OCI-LY1 (cell line): Measurements from ENCODE around the gene FRMD4A.

Source experiments
- H2AFZ ChIP-seq: fragments of 200-600 bp; sonication (generic), shearing (Covaris generic); 2 replicates; pipeline ENCODE4 v1.6.0; 2014; ENCODE audit warnings: antibody characterized with exemption, mild to moderate bottlenecking, low read length
- H3F3A ChIP-seq: fragments of 200-600 bp; sonication (generic), shearing (Covaris generic); 2 replicates; pipeline ENCODE4 v1.6.0; 2014; ENCODE audit warnings: mild to moderate bottlenecking, antibody characterized with exemption, low read length, moderate library complexity; ENCODE audit not compliant: insufficient read depth
- H3K27ac ChIP-seq: fragments of 200-600 bp; sonication (generic); 2 replicates; pipeline ENCODE4 v1.5.1; 2014; ENCODE audit warnings: low read length, mixed run types, mild to moderate bottlenecking, low read depth; ENCODE audit not compliant: poor library complexity, severe bottlenecking
- H3K27me3 ChIP-seq: fragments of 200-600 bp; sonication (generic); 2 replicates; pipeline ENCODE4 v1.6.0; 2014; ENCODE audit warnings: antibody characterized with exemption, mild to moderate bottlenecking, low read length, moderate library complexity; ENCODE audit not compliant: insufficient read depth
- H3K36me3 ChIP-seq: fragments of 200-600 bp; sonication (generic); 2 replicates; pipeline ENCODE4 v1.6.1; 2014; ENCODE audit warnings: mild to moderate bottlenecking, antibody characterized with exemption, low read length, moderate library complexity, mixed read lengths; ENCODE audit not compliant: insufficient read depth
- H3K4me1 ChIP-seq: fragments of 200-600 bp; sonication (generic); 2 replicates; pipeline ENCODE4 v1.5.1; 2014; ENCODE audit warnings: mild to moderate bottlenecking, low read length, moderate library complexity; ENCODE audit not compliant: insufficient read depth, severe bottlenecking
- H3K4me2 ChIP-seq: fragments of 200-600 bp; sonication (generic), shearing (Covaris generic); 2 replicates; pipeline ENCODE4 v1.6.1; 2014; ENCODE audit warnings: low read length
- H3K4me3 ChIP-seq: fragments of 200-600 bp; sonication (generic); 2 replicates; pipeline ENCODE4 v1.5.1; 2014; ENCODE audit warnings: low read length, low read depth, mild to moderate bottlenecking, mixed read lengths; ENCODE audit not compliant: poor library complexity, severe bottlenecking
- H3K79me2 ChIP-seq: fragments of 200-600 bp; shearing (Covaris generic); 2 replicates; pipeline ENCODE4 v1.6.1; 2016; ENCODE audit warnings: mixed run types, low read length, mixed read lengths; ENCODE audit not compliant: insufficient read depth
- H3K9ac ChIP-seq: fragments of 200-600 bp; sonication (generic), shearing (Covaris generic); 2 replicates; pipeline ENCODE4 v1.6.1; 2014; ENCODE audit warnings: mild to moderate bottlenecking, low read length, mixed read lengths
- H3K9me2 ChIP-seq: fragments of 200-600 bp; sonication (generic), shearing (Covaris generic); 2 replicates; pipeline ENCODE4 v1.6.1; 2014; ENCODE audit warnings: low read depth, mild to moderate bottlenecking, low read length, mixed read lengths
- H3K9me3 ChIP-seq: fragments of 200-600 bp; shearing (Covaris generic); 2 replicates; pipeline ENCODE4 v1.6.1; 2014; ENCODE audit warnings: low read length, mixed read lengths
- H4K20me1 ChIP-seq: fragments of 200-600 bp; sonication (generic), shearing (Covaris generic); 2 replicates; pipeline ENCODE4 v1.6.0; 2016; ENCODE audit warnings: mild to moderate bottlenecking, low read length; ENCODE audit not compliant: insufficient read depth
- EZH2 ChIP-seq: fragments of 200-600 bp; sonication (generic), shearing (Covaris generic); IDR thresholded peaks from 2 replicates; pipeline ENCODE4 v1.8.0; 2017; ENCODE audit warnings: borderline replicate concordance, mixed run types, mild to moderate bottlenecking, antibody characterized with exemption, low read length, moderate library complexity, mixed read lengths
- TF ChIP-seq, protein P1 (sequence below): fragments of 200-600 bp; sonication (generic), shearing (Covaris generic); IDR thresholded peaks from 2 replicates; pipeline ENCODE4 v1.5.1; 2017; ENCODE audit warnings: mild to moderate bottlenecking, antibody characterized with exemption, low read length, moderate library complexity, mixed read lengths

The FRMD4A gene

GRCh38 chr10:14092799-14093198 is 237.9 kb downstream of the FRMD4A start:
- Histone ChIP-seq H3K4me2 (no peak overlapping the region), H3K4me1 (no peaks in the 10 kb centered on the region), H3K27me3 (no peaks in the 10 kb centered on the region), H3K79me2 (no peaks in the 10 kb centered on the region), H3K36me3 (no peaks in the 10 kb centered on the region), H4K20me1 (no peaks in the 10 kb centered on the region), H3K9me2 (no peaks in the 10 kb centered on the region), H3F3A (no peaks in the 10 kb centered on the region), H3K27ac (no peak overlapping the region), H2AFZ (no peak overlapping the region), H3K9me3 (no peaks in the 10 kb centered on the region), H3K4me3 (no peak overlapping the region), H3K9ac (no peak overlapping the region)
- TF ChIP-seq, protein P1, sequence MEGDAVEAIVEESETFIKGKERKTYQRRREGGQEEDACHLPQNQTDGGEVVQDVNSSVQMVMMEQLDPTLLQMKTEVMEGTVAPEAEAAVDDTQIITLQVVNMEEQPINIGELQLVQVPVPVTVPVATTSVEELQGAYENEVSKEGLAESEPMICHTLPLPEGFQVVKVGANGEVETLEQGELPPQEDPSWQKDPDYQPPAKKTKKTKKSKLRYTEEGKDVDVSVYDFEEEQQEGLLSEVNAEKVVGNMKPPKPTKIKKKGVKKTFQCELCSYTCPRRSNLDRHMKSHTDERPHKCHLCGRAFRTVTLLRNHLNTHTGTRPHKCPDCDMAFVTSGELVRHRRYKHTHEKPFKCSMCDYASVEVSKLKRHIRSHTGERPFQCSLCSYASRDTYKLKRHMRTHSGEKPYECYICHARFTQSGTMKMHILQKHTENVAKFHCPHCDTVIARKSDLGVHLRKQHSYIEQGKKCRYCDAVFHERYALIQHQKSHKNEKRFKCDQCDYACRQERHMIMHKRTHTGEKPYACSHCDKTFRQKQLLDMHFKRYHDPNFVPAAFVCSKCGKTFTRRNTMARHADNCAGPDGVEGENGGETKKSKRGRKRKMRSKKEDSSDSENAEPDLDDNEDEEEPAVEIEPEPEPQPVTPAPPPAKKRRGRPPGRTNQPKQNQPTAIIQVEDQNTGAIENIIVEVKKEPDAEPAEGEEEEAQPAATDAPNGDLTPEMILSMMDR = no peak
- TF ChIP-seq EZH2 = no peak

DNA sequence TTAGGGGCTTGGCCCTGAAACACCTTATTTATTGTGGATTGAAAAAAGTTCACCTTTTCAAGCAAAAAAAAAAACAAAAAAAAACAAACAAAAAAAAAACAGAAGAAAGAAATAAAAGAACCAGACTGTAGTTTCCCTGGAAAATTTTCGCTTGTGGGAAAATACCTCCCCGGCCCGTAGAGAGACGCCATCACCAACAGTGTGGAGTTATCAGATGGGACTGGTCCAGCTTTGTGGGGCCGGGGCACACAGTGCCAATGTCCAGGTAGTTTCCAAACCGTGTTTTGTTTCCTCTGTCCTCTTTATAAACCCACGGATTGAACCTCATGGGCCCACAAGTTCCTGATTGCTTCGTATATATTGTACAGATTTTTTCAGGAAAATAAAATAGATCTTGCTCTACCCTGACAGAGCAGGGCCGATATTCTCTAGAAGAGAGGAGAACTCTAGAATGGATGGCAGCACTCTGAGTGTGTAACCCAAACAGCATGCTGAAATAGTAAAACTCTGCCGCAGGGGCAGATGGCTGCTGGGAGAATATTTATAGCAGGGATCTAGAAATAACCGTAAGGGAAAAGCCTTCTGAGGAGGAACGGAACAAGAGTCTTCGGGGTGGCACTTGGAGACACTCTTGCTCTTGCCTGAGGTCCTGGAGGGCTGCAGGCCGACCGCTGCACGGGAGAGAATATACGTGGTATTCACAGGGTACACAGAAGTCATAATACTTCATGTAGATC is 241.0 kb downstream of the FRMD4A start:
- Histone ChIP-seq H3K9me2 (no peaks in the 10 kb centered on the region), H3F3A (no peaks in the 10 kb centered on the region), H3K4me3 (no peak overlapping the region), H3K27me3 (no peaks in the 10 kb centered on the region), H3K27ac (no peak overlapping the region), H3K79me2 (no peaks in the 10 kb centered on the region), H3K4me2 (no peak overlapping the region), H3K9me3 (no peaks in the 10 kb centered on the region), H2AFZ (no peak overlapping the region), H3K36me3 (no peaks in the 10 kb centered on the region), H4K20me1 (no peaks in the 10 kb centered on the region), H3K9ac (no peak overlapping the region), H3K4me1 (no peaks in the 10 kb centered on the region)
- no peak for TF ChIP-seq EZH2
- TF ChIP-seq, protein P1 = no peak

DNA sequence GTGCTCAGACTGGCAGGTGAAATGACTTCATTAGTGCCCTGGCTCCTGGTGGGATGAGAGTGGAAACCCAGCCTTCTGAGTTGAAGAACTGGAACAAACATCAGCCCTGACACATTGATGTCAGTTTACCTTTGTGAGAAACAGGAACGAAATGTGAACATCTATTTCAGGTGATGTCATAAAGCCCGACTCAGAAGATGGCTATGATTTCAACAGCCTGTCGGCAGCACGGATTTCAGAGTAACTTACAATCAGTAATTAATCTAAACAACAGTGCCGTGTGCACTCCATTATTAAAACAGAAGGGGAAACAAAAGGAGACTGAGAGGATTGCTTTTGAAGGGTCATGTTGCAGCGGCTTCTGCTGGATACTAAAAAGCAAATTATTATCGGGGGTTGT is 243.2 kb downstream of the FRMD4A start:
- no peak overlapping the region for H3K9ac ChIP-seq
- H3F3A ChIP-seq = no peaks in the 10 kb centered on the region
- no peaks in the 10 kb centered on the region for H3K36me3 ChIP-seq
- H3K27me3 ChIP-seq = no peaks in the 10 kb centered on the region
- no peak overlapping the region for H2AFZ ChIP-seq
- H4K20me1 ChIP-seq = no peaks in the 10 kb centered on the region
- no peaks in the 10 kb centered on the region for H3K4me1 ChIP-seq
- H3K9me2 ChIP-seq = no peaks in the 10 kb centered on the region
- no peak overlapping the region for H3K4me3 ChIP-seq
- H3K27ac ChIP-seq = no peak overlapping the region
- H3K9me3 ChIP-seq = no peaks in the 10 kb centered on the region
- no peak for TF ChIP-seq EZH2
- TF ChIP-seq, protein P1 = no peak
- no peak overlapping the region for H3K4me2 ChIP-seq
- no peaks in the 10 kb centered on the region for H3K79me2 ChIP-seq
